ENCODE data around the gene MRPL1.
"Not testable (repeated sequence)": the region's sequence is repeated elsewhere in the genome, so short reads cannot be mapped to it uniquely, and the experiment has no call there.

The MRPL1 gene

DNA sequence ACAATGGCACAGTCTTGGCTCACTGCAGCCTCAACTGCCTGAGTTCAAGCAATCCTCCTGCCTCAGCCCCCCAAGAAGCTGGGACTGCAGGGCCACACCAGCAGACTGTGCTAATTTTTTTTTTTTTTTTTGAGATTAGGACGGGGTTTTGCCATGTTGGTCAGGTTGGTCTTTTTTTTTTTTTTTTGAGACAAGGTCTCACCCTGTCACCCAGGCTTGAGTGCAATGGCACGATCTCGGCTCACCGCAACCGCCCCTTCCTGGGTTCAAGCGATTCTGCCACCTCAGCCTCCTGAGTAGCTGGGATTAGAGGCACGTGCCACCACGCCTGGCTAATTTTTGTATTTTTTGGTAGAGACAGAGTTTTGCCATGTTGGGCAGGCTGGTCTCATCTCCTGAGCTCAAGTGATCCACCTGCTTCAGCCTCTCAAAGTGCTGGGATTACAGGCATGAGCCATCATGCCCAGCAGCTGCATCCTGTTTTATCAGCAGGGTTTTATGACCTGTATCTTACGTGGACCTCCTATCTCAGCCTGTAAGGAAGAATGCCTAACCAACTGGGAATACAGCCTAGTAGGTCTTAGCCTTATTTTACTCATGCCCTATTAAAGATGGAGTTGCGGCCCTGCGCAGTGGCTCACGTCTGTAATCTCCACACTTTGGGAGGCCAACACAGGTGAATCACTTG, 13.2 kb upstream of the MRPL1 start:
- no peak for DNase-seq

GRCh38 chr4:77852892-77853495, 9.6 kb upstream of the MRPL1 start:
- no peak for DNase-seq

DNA sequence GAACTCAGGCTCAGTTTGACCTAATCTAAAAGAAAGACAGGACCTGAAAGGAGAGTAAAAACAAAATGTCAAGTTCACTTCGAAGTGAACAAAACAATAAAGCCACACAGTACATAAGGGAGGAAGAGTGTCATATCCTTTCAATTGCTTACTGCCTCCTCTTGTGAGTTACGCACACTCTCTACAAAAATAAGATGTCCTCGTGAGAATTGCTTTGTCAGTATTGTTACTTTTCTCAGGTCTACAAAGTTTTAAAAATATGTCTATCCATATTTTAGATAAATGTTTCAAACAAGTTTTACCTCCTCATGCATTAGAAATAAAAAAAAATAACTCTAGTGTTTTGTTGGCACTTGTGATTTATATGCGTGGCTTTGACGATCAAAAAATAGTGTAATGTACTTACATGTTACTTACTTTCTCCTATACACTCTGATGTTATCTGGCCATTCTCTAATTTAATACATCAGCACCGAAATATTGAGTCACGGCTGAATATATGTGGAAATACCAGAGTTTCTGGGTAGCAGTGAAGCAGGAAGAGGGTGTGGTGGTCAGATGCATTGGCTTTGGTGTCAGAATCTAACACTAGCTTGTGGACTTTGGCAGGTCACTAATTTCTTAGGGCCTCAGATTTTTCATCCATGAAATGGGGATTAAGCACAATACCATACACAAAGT, 8.1 kb upstream of the MRPL1 start:
- no peak for DNase-seq

DNA sequence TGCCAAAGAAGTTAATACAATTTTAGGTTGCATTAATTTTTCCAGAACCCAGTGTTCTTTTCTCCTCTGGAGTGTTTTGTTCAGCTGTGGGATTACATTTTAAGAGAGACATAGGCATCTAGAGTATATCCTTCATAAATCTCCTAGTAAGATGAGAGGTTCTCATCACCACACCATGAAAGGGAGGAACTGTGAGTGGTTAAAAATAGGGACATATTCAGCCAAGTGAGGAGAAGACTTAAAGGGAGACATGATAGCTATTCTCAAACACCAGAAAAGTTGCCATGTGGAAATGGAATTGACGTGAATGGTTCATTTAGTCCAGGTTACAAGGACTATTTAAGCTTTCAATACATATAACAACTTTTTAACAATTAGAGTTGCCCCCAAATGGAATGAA, 6.5 kb upstream of the MRPL1 start:
- no peak for DNase-seq

GRCh38 chr4:77859256-77859655, 3.4 kb upstream of the MRPL1 start:
- DNase-seq = peak in 1 of 56 donors; percentile 16

- DNase-seq = peak in 1 of 56 donors; percentile 14
Measured at GRCh38 chr4:77861495-77861894, 1.1 kb upstream of the MRPL1 start.

GRCh38 chr4:77863341-77863740, 711 bp downstream of the MRPL1 start:
- not testable (repeated sequence) for DNase-seq

DNA sequence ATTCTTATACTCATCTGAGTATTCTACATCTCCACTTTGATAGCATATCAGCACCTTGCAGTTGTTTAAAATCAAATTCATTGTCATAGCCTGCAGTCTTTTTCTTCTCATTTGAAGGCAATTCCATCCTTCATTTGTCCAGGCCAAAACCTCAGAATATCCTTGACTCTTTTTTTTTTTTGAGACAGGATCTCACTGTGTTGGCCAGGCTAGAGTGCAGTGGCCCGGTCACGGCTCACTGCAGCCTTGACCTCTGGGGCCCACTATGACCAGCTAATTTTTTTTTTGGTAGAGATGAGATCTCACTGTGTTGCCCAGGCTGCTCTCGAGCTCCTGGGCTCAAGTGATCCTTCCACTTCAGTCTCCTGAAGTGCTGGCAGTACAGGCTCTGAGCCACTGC, 2.6 kb downstream of the MRPL1 start:
- no peak for DNase-seq

- no peak for DNase-seq
Measured at GRCh38 chr4:77872723-77873445, 10.3 kb downstream of the MRPL1 start.

- DNase-seq = peak in 4 of 56 donors; percentile 0 to 29 (median 8)
Measured at GRCh38 chr4:77877167-77877566, 14.5 kb downstream of the MRPL1 start.

DNA sequence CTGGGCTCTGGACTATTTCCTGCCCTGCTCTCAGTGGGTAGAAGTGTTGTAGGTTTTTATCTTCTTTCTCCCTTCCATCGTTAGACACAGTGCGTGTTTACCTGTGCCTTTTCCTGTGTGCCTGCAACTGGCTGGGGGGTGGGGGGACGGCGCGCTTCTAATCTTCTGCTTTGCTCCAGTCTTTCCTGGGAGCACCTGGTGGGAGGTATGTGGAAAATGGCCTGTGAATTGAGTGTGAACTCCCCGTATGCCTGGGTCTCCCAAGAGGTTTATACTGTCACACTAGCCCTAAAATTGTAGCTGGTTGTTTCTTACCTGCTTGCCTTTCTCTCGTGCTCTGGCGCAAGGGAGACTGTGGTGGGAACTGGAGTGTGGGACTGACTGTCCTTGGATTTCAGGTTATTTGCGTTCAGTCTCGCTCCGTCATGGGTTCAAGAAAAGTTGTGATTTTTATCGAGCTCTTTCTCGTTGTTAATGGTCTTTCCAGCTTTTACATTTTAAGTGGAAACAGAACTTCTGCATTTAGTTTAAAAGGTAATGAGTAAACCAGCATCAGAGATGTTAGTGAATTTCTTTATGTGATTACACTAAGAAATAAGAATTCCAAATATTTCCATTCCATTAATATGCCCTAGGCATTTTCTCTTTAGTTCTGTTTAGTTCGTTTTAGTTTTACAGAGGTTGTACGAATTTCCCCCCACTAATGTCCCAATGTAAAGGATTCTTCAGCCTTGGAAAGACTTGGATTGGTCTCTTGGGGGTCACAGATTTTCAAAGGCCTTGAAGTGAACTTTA, 15.3 kb downstream of the MRPL1 start:
- DNase-seq = no peak

GRCh38 chr4:77880784-77881183, 18.2 kb downstream of the MRPL1 start:
- no peak for DNase-seq

DNA sequence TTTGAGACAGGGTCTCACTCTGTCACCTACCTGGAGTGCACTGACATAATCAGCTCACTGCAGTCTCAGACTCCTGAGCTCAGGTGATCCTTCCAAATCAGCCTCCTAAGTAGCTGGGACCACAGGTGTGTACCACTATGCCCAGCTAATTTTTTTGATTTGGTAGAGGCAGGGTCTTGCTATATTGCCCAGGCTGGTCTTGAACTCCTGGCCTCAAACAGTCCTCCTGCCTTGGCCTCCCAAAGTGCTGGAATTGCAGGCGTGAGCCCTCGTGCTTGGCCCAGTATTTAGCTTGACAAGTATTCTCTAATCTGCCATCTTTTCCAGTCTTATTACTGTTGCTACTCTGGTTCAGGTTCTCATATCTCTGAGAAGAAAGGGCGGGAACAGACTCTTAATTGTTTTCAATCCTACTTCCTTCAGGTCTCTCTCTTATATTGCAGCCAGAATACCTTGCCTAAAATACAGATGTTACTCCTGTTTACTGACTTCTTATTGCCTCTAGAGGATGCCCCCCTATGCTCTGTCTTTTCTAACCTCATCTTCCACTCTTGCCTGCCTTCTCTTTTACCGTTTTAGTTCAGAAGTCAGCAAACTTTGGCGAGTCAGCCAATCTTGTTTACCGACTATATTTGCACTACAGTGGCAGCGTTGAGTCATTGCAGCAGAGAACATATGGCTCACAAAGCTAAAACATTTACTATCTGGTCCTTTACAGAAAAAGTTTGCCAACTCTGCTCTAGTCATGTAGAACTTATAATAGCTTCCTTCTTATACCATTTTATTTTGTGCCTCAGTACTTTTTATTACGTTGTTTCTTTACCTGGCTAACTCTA, 19.0 kb downstream of the MRPL1 start:
- DNase-seq = no peak

- no peak for DNase-seq
Measured at GRCh38 chr4:77893451-77893850, 30.8 kb downstream of the MRPL1 start.

GRCh38 chr4:77899607-77900006, 37.0 kb downstream of the MRPL1 start:
- DNase-seq = no peak

GRCh38 chr4:77903186-77903585, 40.6 kb downstream of the MRPL1 start:
- no peak for DNase-seq

- DNase-seq = no peak
Measured at GRCh38 chr4:77905651-77906263, 43.1 kb downstream of the MRPL1 start.

DNA sequence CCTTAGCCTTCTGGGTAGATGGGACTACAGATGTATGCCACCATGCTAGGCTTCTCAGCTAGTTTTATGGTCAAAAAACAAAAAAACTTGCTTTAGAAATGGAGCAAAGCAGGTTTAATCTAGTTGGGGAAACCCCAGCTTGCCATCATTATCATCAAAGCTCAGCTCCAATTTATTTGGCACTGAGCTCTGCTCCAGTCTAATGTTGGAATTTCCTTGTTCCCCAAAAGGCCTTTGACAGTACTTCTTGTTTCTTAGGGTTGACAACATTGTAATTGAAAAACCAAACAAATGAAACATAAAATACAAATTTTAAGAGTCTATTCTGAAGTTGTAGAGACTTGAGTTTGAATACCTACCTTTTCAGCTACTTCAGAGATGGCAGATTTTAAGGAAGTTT, 48.0 kb downstream of the MRPL1 start:
- DNase-seq = no peak

- DNase-seq = no peak
Measured at GRCh38 chr4:77911091-77911490, 48.5 kb downstream of the MRPL1 start.

Data from nucleus accumbens (tissue), 56 donors.